Peyer's patch (tissue), 4 donors: ENCODE data around the gene CRYL1. TPM values are rescaled to one million over a fixed set of nuclear protein-coding genes. Genes with fewer than 3 reads are reported as not detected.

ENCODE experiments used
- DNase-seq, 3 donors: peaks; one replicate each; pipeline ENCODE4 v3.0.0-alpha.2; 2017 to 2019
- H3K27ac ChIP-seq, 4 donors: fragments of 200-600 bp; sonication (generic); one replicate each; pipeline ENCODE4 v1.5.1; 2016 to 2019
- H3K27me3 ChIP-seq, 2 donors: fragments of 200-600 bp; sonication (generic); one replicate each; pipeline ENCODE4 v1.5.1; 2019
- H3K36me3 ChIP-seq, 3 donors: fragments of 200-600 bp; sonication (generic); one replicate each; pipeline ENCODE4 v1.5.1; 2016 to 2019
- H3K4me1 ChIP-seq, 4 donors: fragments of 200-600 bp; sonication (generic); one replicate each; pipeline ENCODE4 v1.5.1; 2016 to 2019
- H3K4me3 ChIP-seq, 4 donors: fragments of 200-600 bp; sonication (generic); 1 replicate in 3 of 4; 2 replicates in 1 of 4; pipeline ENCODE4 v1.5.1; 2016 to 2019; ENCODE audit warnings: mild to moderate bottlenecking in 1 of 4
- H3K9me3 ChIP-seq, 4 donors: fragments of 200-600 bp; sonication (generic); one replicate each; pipeline ENCODE4 v1.5.1; 2016 to 2019; ENCODE audit warnings: mild to moderate bottlenecking in 1 of 4
- POLR2A ChIP-seq, 2 donors: fragments of 450-650 bp; IDR thresholded peaks; one replicate each; pipeline ENCODE4 v1.5.1; 2017; ENCODE audit warnings: antibody characterized with exemption in 2 of 2, mild to moderate bottlenecking in 2 of 2, moderate library complexity in 2 of 2
- total RNA-seq, 4 donors: library from RNA; depleted of rRNA; stranded (reverse); fragments of >200 nt; gene quantifications; one replicate each; pipeline ENCODE4 v1.1.0, GENCODE V29; 2016
- TF ChIP-seq, protein P1 (sequence below), 6 experiments: fragments of 450-650 bp in 4 of 6; fragments of 200-600 bp in 2 of 6; sonication (generic) in 1 of 6; IDR thresholded peaks; one replicate each; pipeline ENCODE4 v1.5.1; 2017 to 2019; ENCODE audit warnings: antibody characterized with exemption in 6 of 6, mild to moderate bottlenecking in 3 of 6, moderate library complexity in 1 of 6

CRYL1 gene
- total RNA-seq, 4 donors from 2014 or later, result 81.7 to 357 (median 299) TPM

DNA sequence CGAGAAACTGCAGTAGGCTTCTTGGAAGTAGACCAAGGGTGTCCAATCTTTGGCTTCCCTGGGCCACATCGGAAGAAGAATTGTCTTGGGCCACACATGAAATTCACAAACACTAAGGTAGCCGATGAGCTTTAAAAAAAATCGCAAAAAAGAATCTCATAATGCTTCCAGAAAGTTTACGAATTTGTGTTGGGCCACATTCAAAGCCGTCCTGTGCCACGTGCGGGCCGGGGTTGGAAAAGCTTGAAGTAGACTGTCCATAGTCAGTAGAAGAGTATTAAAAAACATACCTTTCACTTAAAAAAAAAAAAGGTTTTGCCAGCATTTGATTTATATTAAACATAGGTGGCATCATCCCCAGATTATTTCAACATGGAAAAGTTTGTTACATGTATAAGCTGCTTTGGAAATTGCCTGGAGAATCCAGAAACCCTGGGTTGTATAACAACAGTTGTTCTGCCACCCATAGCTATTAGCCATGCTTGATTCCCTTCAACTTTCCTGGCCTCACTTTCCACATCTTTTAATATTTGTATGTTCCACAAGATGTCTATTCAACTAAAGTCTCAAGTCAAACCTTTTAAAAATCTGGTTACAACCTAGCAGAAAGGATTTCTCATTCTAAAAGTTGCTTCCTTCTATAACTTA is 42.3 kb upstream of the CRYL1 start:
- Histone ChIP-seq H3K36me3 (no peaks in the 10 kb centered on the region), H3K27me3 (no peaks in the 10 kb centered on the region), H3K9me3 (peaks cover 0 to 8% (median 0%) of the 10 kb centered on the region in 4 donors), H3K27ac (peak overlapping the region; percentile 88 to 98 (median 92)), H3K4me3 (peak overlapping the region in 3 of 4 donors; percentile 63 to 86 (median 77)), H3K4me1 (peaks cover 0 to 9% (median 0%) of the 10 kb centered on the region in 4 donors)
- DNase-seq, result no peak
- TF ChIP-seq, protein P1, sequence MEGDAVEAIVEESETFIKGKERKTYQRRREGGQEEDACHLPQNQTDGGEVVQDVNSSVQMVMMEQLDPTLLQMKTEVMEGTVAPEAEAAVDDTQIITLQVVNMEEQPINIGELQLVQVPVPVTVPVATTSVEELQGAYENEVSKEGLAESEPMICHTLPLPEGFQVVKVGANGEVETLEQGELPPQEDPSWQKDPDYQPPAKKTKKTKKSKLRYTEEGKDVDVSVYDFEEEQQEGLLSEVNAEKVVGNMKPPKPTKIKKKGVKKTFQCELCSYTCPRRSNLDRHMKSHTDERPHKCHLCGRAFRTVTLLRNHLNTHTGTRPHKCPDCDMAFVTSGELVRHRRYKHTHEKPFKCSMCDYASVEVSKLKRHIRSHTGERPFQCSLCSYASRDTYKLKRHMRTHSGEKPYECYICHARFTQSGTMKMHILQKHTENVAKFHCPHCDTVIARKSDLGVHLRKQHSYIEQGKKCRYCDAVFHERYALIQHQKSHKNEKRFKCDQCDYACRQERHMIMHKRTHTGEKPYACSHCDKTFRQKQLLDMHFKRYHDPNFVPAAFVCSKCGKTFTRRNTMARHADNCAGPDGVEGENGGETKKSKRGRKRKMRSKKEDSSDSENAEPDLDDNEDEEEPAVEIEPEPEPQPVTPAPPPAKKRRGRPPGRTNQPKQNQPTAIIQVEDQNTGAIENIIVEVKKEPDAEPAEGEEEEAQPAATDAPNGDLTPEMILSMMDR (IDR thresholded peaks at IDR 0.05), result no peak
- TF ChIP-seq POLR2A (IDR thresholded peaks at IDR 0.05), result no peak

DNA sequence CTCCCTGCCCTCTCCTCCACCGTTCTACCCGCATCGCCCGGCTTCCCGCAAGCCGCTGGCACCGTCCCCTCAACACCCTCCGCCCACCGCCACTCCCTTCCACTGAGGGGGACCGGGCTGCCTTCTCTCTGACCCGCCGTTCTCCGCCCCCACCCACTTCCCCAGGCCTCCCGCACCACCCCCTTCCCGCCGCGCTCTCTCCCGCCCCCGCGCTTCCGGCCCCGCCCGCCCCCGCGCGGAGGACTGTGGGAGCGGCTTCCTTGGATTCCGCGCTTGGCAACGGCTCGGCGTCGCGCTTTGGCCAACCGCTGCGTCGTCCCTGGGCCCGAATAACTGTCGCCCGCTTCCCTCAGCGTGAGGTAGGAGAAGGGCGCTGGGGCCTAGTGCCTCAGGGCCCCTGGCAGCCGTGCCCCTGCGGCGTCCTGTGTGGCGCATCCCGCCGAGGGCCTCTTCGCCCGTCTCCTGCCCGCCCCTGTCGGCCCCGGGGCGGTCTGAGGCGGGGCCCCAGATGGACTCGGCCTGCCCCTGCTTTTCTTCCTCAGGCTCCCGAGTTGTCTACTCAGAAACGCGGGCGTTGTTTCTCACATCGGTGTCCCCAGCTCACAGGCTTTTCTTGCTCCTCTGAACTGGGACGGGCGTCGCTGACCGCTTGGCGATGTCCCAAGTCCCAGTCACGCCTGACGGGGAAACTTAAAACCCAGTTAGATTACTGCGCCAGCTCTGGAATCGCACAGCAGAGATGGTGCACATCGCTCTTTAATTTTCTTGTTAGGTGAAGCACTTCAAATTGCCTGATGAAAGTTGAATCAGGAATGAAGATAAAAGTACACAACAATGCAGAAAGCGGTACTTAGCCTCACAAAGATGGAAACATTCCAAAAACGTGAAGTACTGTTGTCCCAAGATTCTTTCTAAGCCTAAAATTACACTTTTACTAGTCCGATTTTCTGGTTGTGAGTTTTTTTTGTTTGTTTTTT is 41.5 kb upstream of the CRYL1 start, which contains the start of gene IFT88:
TSS of gene IFT88 (plus strand) at position 260 of the 977 bp plus-strand sequence. CDS start 7,229 bp downstream, outside the sequence.
- Histone ChIP-seq H3K4me3 (peak within 1 kb of the TSS; percentile 63 to 86 (median 74)), H3K27ac (peak within 1 kb of the TSS; percentile 88 to 98 (median 92)), H3K9me3 (peaks cover 0 to 8% (median 0%) of the 10 kb centered on the region in 4 donors), H3K36me3 (no peaks in the 10 kb centered on the region), H3K4me1 (peaks cover 0 to 9% (median 0%) of the 10 kb centered on the region in 4 donors), H3K27me3 (no peaks in the 10 kb centered on the region)
- DNase-seq, result peak; percentile 83 to 95 (median 94)
- TF ChIP-seq POLR2A (IDR thresholded peaks at IDR 0.05), result peak; percentile 59 to 71
- TF ChIP-seq, protein P1 (IDR thresholded peaks at IDR 0.05), result peak in 2 of 6 experiments; percentile 7 to 19

DNA sequence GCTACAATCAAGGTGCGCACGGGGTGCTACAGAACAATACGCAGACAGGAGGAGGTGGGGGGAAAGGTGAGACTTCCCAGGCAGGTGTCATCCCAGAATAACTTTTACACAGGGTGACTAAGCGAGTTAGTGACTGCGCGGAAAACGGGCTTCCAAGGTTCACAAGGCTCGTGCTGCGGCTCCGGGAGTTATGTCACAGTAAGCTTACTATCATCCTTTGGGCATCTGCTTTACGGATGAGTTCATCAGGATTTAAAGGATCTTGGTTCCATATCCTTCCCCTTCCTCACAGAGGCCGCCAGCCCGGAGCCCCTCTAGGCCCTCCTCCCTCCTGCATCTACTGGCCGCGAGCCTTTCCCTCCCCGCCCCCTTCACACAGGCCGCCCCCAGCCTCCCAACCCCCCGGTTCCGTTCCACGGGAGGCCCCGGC is 40.8 kb upstream of the CRYL1 start:
- TF ChIP-seq, protein P1 (IDR thresholded peaks at IDR 0.05), result peak in 2 of 6 experiments; percentile 17 to 25
- TF ChIP-seq POLR2A (IDR thresholded peaks at IDR 0.05), result peak; percentile 13 to 62
- H3K27ac ChIP-seq, result peak overlapping the region; percentile 88 to 98 (median 92)
- no peaks in the 10 kb centered on the region for H3K27me3 ChIP-seq
- H3K9me3 ChIP-seq, result peaks cover 0 to 8% (median 0%) of the 10 kb centered on the region in 4 donors
- H3K4me3 ChIP-seq, result peak overlapping the region; percentile 63 to 86 (median 74)
- peaks cover 0 to 9% (median 0%) of the 10 kb centered on the region in 4 donors for H3K4me1 ChIP-seq
- peak in 2 of 3 donors; percentile 83 to 87 for DNase-seq
- H3K36me3 ChIP-seq, result no peaks in the 10 kb centered on the region

DNA sequence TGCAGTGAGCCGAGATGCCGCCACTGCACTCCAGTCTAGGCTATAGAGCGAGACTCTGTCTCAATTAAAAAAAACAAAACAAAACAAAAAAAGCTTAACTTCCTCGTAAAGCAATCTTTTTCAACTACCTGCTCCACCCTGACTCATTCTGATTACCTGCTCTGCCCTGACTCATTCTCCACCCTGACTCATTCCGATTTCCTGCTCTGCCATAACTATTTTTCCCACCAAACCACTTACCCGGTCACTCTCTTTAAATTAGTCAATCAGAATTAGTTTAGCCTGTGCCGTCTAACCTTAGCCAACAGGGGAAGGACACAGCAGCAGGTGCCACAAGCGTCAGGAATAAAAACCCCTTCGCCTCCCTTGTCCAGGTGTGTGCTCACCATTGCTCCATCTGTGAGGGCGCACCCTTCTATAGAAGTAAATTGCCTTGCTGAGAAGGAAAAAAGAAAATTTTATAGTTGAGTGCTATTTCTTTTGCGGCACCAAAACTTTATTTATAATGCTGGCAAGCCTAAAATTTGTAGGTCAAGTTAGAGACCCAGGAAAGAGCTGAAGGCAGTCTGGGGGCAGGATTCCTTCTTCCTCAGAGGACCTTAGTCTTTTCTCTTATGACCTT is 39.6 kb upstream of the CRYL1 start:
- no peak for DNase-seq
- no peak for TF ChIP-seq POLR2A (IDR thresholded peaks at IDR 0.05)
- TF ChIP-seq, protein P1 (IDR thresholded peaks at IDR 0.05), result no peak
- Histone ChIP-seq H3K27ac (no peak overlapping the region), H3K27me3 (no peaks in the 10 kb centered on the region), H3K9me3 (peaks cover 0 to 8% (median 0%) of the 10 kb centered on the region in 4 donors), H3K36me3 (no peaks in the 10 kb centered on the region), H3K4me1 (peaks cover 0 to 12% (median 0%) of the 10 kb centered on the region in 4 donors), H3K4me3 (no peak overlapping the region)

DNA sequence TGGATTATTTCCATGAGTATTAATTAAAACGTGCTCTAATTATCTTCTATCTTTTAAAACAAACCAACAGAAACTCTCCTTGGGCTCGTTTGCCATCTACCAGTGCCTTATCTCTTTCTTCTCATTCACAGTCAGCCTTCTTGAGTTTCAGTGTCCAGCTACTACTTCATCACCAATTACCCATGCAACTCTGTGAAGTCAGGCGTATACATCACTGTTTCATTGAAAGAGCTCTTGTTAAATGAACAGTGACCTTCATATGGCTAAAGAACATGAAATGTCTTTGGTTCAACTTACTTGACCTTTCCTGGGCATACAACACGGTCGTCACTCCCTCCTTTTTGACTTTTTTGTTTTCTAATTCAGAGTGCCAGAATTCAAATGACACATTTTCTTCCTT is 36.1 kb upstream of the CRYL1 start:
- no peak for DNase-seq
- no peaks in the 10 kb centered on the region for H3K27me3 ChIP-seq
- no peak overlapping the region for H3K4me3 ChIP-seq
- TF ChIP-seq, protein P1 (IDR thresholded peaks at IDR 0.05), result no peak
- no peak for TF ChIP-seq POLR2A (IDR thresholded peaks at IDR 0.05)
- peaks cover 0 to 23% (median 1%) of the 10 kb centered on the region in 4 donors for H3K4me1 ChIP-seq
- peak overlapping the region in 1 of 4 donors; percentile 93 for H3K27ac ChIP-seq
- no peaks in the 10 kb centered on the region for H3K36me3 ChIP-seq
- H3K9me3 ChIP-seq, result peaks cover 0 to 8% (median 0%) of the 10 kb centered on the region in 4 donors
